Measurements from ENCODE around the gene FOXO6. TPM values are rescaled to one million over a fixed set of nuclear protein-coding genes. Genes with fewer than 3 reads are reported as not detected.

FOXO6 gene
- total and polyA plus RNA-seq, 2 of the 13 experiments (the other 11 are each of a cell fraction or from before 2014, with no cell fraction given): 0.13 TPM; not detected in 1

DNA sequence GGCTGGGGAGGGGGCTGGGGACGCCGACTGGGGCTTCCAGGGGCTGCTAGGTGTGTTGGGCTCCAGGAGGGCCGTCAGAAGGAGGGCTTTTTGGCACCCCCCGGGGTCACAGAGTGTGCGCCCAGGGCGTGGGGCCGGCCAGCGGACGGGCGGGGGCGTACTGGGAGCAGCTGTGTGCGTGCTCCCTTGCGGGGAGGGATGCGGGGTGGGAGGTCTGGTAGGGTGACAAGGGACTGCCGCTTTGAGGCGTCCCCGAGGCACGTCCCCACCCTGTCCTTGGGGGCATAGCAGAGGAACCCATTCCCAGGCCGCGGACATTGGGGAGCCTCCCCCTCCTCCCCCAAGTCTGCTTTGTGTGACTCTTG, 1.1 kb downstream of the FOXO6 start:
- Histone ChIP-seq H3K27ac (ENCODE audit: extremely low read length, insufficient read depth, low read length) (no peak overlapping the region), H4K20me1 (ENCODE audit: insufficient read depth, low read length) (peaks cover 3% of the 10 kb centered on the region; the same call in 1 of the 2 replicates), H3K79me2 (ENCODE audit: insufficient read depth, low read length) (no peaks in the 10 kb centered on the region), H3K4me2 (ENCODE audit: low read depth, low read length) (peak overlapping the region; percentile 68; the same call in 1 of the 2 replicates), H3K27me3 (ENCODE audit: control insufficient read depth in 1 of 2, insufficient read depth in 2 of 2, low read length in 2 of 2) (peaks cover 11 to 34% of the 10 kb centered on the region in 2 experiments), H3K4me3 (replicated peaks in 1 of 3; ENCODE audit: insufficient read depth in 1 of 3, low read depth in 2 of 3, low read length in 3 of 3) (peak overlapping the region in 1 of 3 experiments; percentile 68; a peak in 1 of 6 replicates), H3K36me3 (replicated peaks in 1 of 2; ENCODE audit: control insufficient read depth in 1 of 2, insufficient read depth in 2 of 2, low read length in 2 of 2) (no peaks in the 10 kb centered on the region), H3K9me3 (ENCODE audit: low read length) (no peaks in the 10 kb centered on the region), H3K4me1 (ENCODE audit: insufficient read depth, low read length) (peaks cover 18% of the 10 kb centered on the region), H3K9ac (ENCODE audit: insufficient read depth, low read depth, low read length) (no peak overlapping the region), H2AFZ (ENCODE audit: low read length) (no peak overlapping the region)
- BruUV-seq (replicated peaks): no TSS peak
- WGBS (ENCODE audit: low lambda C conversion rate): 90% methylated on average over 6 of the region's 20 CpGs
- ChIA-PET CTCF (ENCODE audit: low intra/inter-chr PET ratio, low total read pairs) (no interaction called here), POLR2A (no interaction called here)
- intact Hi-C loops (cut with micrococcal nuclease; ENCODE audit: unreplicated experiment): loop anchor here (5.0 kb wide), 1 partner anchor 55 kb away; no protein-coding TSS in a partner anchor
- FAIRE-seq (no peak), ATAC-seq (no peak), DNase-seq (ENCODE audit: low spot score) (no peak)
- in situ Hi-C loops (cut with HindIII; ENCODE audit: extremely low pct_ligation_motif_present, low pct_unique_long_range_greater_than_20kb): no loop called here
- no peak for TF ChIP-seq CHD2 (IDR thresholded peaks at IDR 0.05; ENCODE audit: low read depth, low read length)
- TF ChIP-seq ZNF749 (CRISPR knock-in tag; IDR thresholded peaks at IDR 0.05; ENCODE audit: borderline replicate concordance): no peak
- no peak for TF ChIP-seq ATAD3A (CRISPR knock-in tag; IDR thresholded peaks at IDR 0.05)
- TF ChIP-seq, protein P1, sequence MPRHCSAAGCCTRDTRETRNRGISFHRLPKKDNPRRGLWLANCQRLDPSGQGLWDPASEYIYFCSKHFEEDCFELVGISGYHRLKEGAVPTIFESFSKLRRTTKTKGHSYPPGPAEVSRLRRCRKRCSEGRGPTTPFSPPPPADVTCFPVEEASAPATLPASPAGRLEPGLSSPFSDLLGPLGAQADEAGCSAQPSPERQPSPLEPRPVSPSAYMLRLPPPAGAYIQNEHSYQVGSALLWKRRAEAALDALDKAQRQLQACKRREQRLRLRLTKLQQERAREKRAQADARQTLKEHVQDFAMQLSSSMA (CRISPR knock-in tag; IDR thresholded peaks at IDR 0.05): no peak
- TF ChIP-seq SRY (CRISPR knock-in tag; IDR thresholded peaks at IDR 0.05): no peak
- TF ChIP-seq, protein P2, sequence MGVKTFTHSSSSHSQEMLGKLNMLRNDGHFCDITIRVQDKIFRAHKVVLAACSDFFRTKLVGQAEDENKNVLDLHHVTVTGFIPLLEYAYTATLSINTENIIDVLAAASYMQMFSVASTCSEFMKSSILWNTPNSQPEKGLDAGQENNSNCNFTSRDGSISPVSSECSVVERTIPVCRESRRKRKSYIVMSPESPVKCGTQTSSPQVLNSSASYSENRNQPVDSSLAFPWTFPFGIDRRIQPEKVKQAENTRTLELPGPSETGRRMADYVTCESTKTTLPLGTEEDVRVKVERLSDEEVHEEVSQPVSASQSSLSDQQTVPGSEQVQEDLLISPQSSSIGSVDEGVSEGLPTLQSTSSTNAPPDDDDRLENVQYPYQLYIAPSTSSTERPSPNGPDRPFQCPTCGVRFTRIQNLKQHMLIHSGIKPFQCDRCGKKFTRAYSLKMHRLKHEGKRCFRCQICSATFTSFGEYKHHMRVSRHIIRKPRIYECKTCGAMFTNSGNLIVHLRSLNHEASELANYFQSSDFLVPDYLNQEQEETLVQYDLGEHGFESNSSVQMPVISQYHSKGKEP (CRISPR knock-in tag; IDR thresholded peaks at IDR 0.05): no peak
- TF ChIP-seq, protein P3, sequence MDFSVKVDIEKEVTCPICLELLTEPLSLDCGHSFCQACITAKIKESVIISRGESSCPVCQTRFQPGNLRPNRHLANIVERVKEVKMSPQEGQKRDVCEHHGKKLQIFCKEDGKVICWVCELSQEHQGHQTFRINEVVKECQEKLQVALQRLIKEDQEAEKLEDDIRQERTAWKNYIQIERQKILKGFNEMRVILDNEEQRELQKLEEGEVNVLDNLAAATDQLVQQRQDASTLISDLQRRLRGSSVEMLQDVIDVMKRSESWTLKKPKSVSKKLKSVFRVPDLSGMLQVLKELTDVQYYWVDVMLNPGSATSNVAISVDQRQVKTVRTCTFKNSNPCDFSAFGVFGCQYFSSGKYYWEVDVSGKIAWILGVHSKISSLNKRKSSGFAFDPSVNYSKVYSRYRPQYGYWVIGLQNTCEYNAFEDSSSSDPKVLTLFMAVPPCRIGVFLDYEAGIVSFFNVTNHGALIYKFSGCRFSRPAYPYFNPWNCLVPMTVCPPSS (IDR thresholded peaks at IDR 0.05): no peak
- no peak for TF ChIP-seq MED13 (CRISPR knock-in tag; IDR thresholded peaks at IDR 0.05)
- TF ChIP-seq SCMH1 (CRISPR knock-in tag; IDR thresholded peaks at IDR 0.05; ENCODE audit: borderline replicate concordance): no peak
- TF ChIP-seq SP4 (CRISPR knock-in tag; IDR thresholded peaks at IDR 0.05): no peak
- no peak for TF ChIP-seq THAP11 (CRISPR knock-in tag; IDR thresholded peaks at IDR 0.05)
- TF ChIP-seq ZNF317 (CRISPR knock-in tag; IDR thresholded peaks at IDR 0.05): no peak
- no peak for TF ChIP-seq ZNF296 (CRISPR knock-in tag; conservative IDR thresholded peaks at IDR 0.05)
- TF ChIP-seq ZNF260 (CRISPR knock-in tag; IDR thresholded peaks at IDR 0.05; ENCODE audit: borderline replicate concordance, low read depth): no peak
- no peak for TF ChIP-seq ZNF558 (CRISPR knock-in tag; IDR thresholded peaks at IDR 0.05; ENCODE audit: borderline replicate concordance)
- no peak for TF ChIP-seq PCBP2 (optimal IDR thresholded peaks at IDR 0.05; ENCODE audit: low read depth, low read length, poor library complexity, severe bottlenecking)
- TF ChIP-seq RARG (CRISPR knock-in tag; IDR thresholded peaks at IDR 0.05; ENCODE audit: low read depth): no peak
- TF ChIP-seq ZNF552 (CRISPR knock-in tag; IDR thresholded peaks at IDR 0.05; ENCODE audit: borderline replicate concordance): no peak

Measured in HepG2 (cell line).